Measurements from ENCODE around the gene RFX1.
A peak's percentile ranks its signal among the peaks of the same experiment; 100 is the strongest.
"Not testable (repeated sequence)": the region's sequence is repeated elsewhere in the genome, so short reads cannot be mapped to it uniquely, and the experiment has no call there.

RFX1 gene

GRCh38 chr19:14006085-14006765 is at the start of gene RFX1:
Gene RFX1 (minus strand): TSS chr19:14006320. CDS start chr19:13993843, 12,477 bp downstream.
- peak; percentile 99 to 100 for DNase-seq (ENCODE audit: low read depth in 2 of 2)

GRCh38 chr19:14055396-14055795 is 49.3 kb upstream of the RFX1 start:
- no peak for DNase-seq (ENCODE audit: low read depth in 2 of 2)

DNA sequence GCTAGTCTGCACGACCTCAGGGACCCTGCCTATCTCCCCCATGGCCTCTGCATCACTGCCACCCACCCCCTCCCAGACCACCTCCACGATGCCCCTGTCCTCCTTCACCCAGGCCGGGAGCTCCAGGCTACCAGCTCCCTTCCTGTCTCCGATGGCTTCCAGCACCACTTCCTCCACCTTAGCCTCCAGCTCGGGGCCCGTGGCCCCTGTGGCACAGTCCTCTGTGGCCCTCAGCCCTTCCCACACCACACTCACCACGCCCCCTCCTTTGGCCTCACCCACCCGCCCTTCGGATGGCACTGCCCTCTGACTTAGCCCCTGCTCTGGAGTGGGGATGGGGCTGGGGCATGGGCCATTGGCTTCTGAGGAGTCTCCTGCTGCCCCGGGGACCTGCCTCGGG is 48.6 kb upstream of the RFX1 start:
- no peak for DNase-seq (ENCODE audit: low read depth in 2 of 2)

GRCh38 chr19:14054099-14054498 is 48.0 kb upstream of the RFX1 start:
- no peak for DNase-seq (ENCODE audit: low read depth in 2 of 2)

DNA sequence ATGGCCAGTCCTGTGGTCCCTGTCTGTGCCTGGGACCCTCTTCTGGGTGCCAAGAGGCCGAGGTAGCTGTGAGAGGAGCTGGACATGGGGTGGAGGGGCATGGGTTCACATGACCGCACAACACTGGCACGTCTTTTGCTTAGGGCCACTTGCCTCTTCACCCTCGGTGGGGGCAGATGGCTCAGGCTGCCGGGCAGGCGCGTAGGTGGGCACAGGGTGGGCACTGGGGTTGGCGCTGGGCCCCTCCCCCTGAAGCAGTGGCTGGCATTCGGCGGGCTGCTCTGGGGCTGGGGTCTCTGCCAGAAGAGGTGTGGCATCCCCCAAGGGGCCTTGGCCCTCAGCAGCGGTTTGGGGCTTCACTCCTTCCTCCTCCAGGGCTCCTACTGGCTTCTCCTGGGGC is 47.4 kb upstream of the RFX1 start:
- no peak for DNase-seq (ENCODE audit: low read depth in 2 of 2)

- no peak for DNase-seq (ENCODE audit: low read depth in 2 of 2)
Measured at GRCh38 chr19:14053032-14053431, 46.9 kb upstream of the RFX1 start.

GRCh38 chr19:14052470-14052869 is 46.4 kb upstream of the RFX1 start:
- DNase-seq (ENCODE audit: low read depth in 2 of 2), result no peak

GRCh38 chr19:14051980-14052379 is 45.9 kb upstream of the RFX1 start:
- no peak for DNase-seq (ENCODE audit: low read depth in 2 of 2)

- not testable (repeated sequence) for DNase-seq (ENCODE audit: low read depth in 2 of 2)
Measured at GRCh38 chr19:14050961-14051360, 44.8 kb upstream of the RFX1 start.

DNA sequence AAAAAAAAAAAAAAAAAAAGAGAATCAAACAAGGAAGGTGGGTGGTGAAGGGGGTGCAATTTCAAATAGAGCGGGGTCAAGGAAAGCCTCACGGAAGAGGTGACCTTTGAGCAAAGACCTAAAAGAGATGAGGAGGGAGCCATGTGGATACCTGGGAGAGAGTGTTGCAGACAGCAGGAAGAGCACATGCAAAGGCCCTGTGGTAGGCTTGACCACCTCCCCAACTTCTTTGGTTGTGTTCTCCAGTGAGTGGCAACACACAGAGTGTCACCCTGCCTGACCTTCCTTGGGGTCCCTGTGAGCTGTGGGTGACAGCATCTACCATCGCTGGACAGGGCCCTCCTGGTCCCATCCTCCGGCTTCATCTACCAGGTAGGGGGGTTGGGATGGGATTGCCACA is 44.4 kb upstream of the RFX1 start:
- DNase-seq (ENCODE audit: low read depth in 2 of 2), result no peak

GRCh38 chr19:14048443-14049153 is 42.5 kb upstream of the RFX1 start:
- DNase-seq (ENCODE audit: low read depth in 2 of 2), result peak; percentile 51 to 67

DNA sequence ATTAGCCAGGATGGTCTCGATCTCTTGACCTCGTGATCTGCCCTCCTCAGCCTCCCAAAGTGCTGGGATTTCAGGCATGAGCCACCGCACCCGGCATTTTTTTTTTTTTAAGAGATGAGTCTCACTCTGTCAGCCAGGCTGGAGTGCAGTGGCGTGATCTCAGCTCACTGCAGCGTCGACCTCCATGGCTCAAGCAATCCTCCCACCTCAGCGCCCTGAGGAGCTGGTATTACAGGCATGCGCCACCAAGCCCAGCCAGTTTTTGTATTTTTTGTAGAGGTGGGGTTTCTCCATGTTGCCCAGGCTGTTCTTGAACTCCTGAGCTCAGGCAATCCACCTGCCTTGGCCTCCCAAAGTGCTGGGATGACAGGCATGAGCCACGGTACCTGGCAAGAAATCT is 41.7 kb upstream of the RFX1 start:
- DNase-seq (ENCODE audit: low read depth in 2 of 2), result not testable (repeated sequence)

DNA sequence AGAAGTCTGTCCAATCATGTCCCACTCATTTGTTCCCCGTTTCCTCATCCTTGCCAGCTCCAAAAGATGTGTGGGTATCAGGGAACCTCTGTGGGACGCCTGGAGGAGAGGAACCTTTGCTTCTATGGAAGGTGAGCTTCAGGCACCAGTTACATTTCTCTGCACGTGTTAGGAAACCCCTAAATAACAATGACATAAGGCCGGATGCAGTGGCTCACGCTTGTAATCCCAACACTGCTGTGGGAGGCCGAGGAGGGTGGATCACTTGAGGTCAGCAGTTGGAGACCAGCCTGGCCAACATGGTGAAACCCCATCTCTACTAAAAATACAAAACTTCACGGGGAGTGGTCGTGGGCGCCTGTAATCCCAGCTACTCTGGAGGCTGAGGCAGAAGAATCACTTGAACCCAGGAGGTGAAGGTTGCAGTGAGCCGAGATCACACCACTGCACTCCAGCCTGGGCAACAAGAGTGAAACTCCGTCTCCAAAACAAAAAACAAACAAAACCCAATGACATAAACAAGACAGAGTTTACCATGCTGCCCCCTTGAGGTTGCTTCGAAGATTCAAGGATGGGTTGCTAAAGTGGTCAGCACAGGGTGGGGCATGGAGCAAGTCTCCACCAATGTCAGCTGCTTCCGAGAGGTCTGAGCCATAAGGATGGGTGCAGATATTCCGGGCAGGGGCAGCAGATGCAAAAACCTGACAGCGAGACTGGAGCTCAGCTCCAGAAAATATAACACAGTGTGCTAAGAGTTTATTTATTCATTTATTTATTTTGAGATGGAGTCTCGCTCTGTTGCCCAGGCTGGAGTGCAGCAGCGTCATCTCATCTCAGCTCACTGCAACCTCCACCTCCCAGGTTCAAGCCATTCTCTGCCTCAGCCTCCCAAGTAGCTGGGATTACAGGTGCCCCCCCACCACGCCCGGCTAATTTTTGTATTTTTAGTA is 36.8 kb upstream of the RFX1 start:
- DNase-seq (ENCODE audit: low read depth in 2 of 2), result not testable (repeated sequence)

DNA sequence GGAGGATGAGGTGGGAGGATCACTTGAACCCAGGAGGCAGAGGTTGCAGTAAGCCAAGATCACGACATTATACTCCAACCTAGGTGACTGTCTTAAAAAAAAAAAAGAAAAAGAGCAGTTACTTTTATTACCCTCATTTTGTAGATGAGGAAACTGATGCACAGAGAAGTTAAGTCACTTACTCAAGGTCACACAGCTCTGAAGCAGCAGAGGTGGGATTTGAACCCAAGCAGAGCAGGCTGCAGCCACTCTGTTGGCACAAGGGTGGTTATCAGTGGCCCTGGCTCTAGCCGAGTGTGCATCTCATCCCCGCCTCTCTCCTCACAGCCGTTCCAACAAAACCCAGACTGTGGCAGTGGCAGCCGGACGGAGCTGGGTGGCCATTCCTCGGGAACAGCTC is 33.1 kb upstream of the RFX1 start:
- no peak for DNase-seq (ENCODE audit: low read depth in 2 of 2)

- DNase-seq (ENCODE audit: low read depth in 2 of 2), result no peak
Measured at GRCh38 chr19:14035706-14036105, 29.6 kb upstream of the RFX1 start.

DNA sequence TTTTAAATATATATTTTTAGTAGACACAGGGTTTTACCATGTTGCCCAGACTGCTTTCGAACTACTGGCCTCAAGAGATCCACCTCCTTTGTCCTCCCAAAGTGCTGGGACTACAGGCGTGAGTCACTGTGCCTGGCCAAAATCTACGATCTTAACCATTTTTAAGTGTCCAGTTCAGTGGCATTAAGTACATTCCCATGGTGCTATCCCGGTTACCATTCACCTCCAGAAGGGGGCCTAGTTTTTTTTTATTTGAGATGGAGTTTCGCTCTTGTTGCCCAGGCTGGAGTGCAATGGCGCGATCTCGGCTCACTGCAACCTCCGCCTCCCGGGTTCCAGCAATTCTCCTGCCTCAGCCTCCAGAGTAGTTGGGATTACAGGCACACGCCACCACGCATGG is 29.0 kb upstream of the RFX1 start:
- not testable (repeated sequence) for DNase-seq (ENCODE audit: low read depth in 2 of 2)

DNA sequence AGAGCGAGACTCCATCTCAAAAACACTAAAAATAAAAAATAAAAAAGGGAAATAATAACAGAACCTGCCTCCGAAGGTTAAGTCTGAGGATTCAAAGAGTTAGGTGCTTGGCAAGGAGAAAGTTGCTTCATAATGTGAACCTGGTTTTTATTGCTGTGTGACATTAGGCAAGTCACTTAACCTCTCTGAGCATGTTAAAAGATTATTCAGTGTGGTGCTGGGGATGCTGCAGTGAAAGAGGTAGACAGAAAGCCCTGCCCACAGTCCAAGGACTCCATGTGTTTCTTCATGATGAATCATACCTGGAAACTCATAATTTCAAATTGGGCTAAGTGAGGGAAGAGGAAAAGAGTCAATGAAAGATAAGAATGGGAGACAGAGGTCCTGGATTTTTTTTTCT is 27.8 kb upstream of the RFX1 start:
- no peak for DNase-seq (ENCODE audit: low read depth in 2 of 2)

- peak; percentile 54 to 57 for DNase-seq (ENCODE audit: low read depth in 2 of 2)
Measured at GRCh38 chr19:14031719-14032480, 25.8 kb upstream of the RFX1 start, which contains the start of gene IL27RA. Gene IL27RA (plus strand): TSS chr19:14031762. CDS start chr19:14031873, 111 bp downstream.

GRCh38 chr19:14030997-14031718 is 25.0 kb upstream of the RFX1 start:
- DNase-seq (ENCODE audit: low read depth in 2 of 2), result peak in 1 of 2 donors; percentile 55

DNA sequence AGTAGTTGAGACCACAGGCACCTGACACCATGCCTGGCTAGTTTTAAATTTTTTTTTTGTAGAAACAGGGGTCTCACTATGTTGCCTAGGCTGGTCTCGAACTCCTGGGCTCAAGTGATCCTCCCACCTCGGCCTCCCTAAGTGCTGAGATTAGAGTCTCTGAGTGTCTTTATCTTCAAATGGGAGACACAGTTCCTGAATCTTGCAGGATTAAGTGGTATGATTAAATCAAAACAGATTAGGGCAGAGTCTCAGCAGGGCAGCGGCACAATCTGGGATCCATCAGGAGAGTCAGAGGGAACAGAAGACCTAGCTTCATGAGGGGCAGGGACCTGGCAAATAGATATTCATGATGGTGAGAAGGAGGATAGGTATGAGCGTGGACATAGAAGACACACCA is 22.8 kb upstream of the RFX1 start:
- DNase-seq (ENCODE audit: low read depth in 2 of 2), result no peak

All from stimulated activated CD8-positive, alpha-beta memory T cell treated with anti-CD3 and anti-CD28 coated beads, Interleukin-7, amount 100 ng/mL, for 1 hour (primary cell).